ENCODE results near the gene GALR2.
"Not testable (repeated sequence)": the region's sequence is repeated elsewhere in the genome, so short reads cannot be mapped to it uniquely, and the experiment has no call there.

The GALR2 gene

GRCh38 chr17:76050538-76051467 is 23.8 kb upstream of the GALR2 start:
- DNase-seq, result no peak

DNA sequence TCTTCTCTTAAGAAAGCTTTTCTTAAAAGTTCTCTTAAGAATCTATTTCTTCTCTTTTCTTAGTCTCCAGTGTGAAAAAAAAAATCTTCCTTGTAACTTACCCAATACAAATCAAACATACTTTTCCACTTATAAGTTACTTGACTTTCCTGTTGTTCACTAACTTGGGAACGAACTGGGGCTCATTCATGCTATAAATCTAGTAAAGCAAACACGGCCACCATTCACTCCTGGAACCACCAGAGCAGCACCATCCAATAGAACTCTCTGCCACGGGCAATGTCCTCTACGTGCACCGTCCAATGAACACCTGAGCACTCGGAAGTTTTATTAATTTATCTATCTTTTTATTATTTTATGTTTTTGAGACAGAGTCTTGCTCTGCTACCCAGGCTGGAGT is 23.0 kb upstream of the GALR2 start:
- no peak for DNase-seq

GRCh38 chr17:76053246-76054111 is 21.1 kb upstream of the GALR2 start:
- no peak for DNase-seq

GRCh38 chr17:76054112-76054476 is 20.5 kb upstream of the GALR2 start:
- no peak for DNase-seq

- no peak for DNase-seq
Measured at GRCh38 chr17:76056882-76057281, 17.7 kb upstream of the GALR2 start.

- not testable (repeated sequence) for DNase-seq
Measured at GRCh38 chr17:76058264-76058663, 16.3 kb upstream of the GALR2 start.

DNA sequence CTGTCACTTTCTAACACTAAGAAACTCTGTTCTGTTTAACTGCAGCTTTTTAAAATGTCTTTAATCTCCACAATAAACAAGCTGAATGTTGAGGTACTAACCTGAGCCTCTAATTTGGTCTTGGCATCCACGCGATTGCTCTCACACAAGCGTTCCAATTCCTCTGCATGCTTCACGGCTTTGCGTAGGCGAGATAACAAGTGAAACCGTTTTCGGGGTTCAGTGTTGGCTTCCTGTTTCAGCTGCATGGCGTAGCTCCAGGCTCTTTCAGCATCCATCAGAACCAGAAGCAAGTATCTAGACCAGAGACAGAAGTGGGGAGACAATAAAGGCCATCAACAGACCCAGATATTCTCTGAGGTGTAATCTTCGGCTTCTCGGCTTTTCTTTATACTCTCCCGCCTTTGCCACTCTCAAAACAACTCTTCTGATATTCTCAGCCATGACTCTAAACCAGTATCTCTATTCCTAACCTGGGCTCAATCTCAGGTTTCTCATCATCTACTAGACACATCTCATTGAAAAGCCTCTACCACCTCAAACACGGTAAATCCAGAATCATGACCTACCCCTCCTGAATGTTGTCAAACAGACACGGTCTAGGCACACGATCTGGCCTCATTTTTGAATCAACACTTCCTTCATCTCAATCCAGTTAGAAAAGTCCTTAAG is 10.6 kb upstream of the GALR2 start:
- DNase-seq, result no peak

- no peak for DNase-seq
Measured at GRCh38 chr17:76065775-76066174, 8.8 kb upstream of the GALR2 start.

DNA sequence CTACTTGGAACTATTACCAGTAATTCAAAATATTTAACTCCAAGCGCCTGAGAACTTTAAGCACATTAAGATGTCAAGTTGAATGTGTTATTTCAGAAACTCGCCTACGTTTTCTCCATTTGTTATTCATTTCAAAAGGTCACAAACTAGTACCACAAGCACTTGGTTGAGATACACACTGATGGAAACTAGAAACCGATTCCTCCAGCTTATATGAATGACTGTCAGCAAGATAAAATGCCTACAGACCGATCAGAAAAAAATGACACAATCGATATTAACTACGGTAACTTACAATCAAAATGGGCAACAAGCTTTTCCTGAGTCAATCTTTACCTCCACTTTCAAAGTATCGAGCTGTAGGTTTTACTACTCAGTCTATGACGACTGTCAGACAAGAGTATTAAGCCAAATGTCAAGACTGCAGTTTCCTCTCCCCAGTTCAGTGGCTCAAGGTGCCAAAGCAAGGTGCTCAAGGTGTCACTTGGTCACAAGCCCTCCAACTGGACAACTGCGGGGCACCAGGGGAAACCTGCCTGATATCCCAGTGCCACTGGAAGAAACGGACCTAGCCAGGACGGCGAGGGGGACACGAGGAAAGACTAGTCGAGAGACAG is 2.9 kb upstream of the GALR2 start:
- DNase-seq, result no peak

GRCh38 chr17:76072148-76072858 is 2.3 kb upstream of the GALR2 start, which contains the start of gene SRP68:
TSS of gene SRP68 (minus strand) at chr17:76072517. CDS start at chr17:76072491, 26 bp downstream.
- DNase-seq, result peak; percentile 82

DNA sequence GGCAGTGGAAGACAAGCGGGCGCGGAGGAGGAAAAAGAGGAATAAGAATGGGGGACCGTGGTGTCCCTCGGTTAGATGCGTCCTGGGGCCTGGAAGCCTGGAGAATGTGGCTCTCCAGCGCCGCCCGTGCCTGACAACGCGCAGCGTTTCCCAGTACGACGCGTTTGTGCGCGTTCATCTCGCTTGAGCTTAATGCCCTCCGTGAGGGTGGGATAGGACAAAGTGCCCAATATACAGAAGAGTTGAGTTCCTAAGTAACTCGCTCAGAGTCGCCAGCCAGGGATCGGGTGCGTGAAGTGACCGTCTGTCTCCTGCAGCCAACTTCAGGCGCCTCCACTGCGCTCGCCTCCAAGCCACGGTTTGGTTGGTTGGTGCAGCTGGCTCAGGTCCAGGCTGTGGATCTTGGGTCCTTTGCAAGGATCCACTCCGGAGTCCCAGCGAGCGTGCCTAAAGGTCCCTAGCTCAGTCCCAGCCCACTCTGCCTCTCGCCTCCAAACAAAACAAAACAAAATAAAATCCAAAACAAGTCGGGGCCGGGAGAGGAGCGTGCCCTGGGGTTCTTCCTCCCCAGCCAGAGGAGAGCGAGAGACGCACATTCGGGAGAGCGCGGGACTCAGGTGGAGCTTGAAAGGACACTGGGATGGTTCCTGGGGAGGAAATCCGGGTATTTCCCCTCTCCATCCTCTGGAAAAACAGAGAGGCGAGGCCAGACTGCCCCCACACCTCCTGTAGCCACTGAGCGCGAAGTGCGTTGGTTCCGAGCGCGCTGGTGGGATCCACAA is 974 bp downstream of the GALR2 start:
- no peak for DNase-seq

GRCh38 chr17:76076146-76076764 is 1.7 kb downstream of the GALR2 start:
- no peak for DNase-seq

DNA sequence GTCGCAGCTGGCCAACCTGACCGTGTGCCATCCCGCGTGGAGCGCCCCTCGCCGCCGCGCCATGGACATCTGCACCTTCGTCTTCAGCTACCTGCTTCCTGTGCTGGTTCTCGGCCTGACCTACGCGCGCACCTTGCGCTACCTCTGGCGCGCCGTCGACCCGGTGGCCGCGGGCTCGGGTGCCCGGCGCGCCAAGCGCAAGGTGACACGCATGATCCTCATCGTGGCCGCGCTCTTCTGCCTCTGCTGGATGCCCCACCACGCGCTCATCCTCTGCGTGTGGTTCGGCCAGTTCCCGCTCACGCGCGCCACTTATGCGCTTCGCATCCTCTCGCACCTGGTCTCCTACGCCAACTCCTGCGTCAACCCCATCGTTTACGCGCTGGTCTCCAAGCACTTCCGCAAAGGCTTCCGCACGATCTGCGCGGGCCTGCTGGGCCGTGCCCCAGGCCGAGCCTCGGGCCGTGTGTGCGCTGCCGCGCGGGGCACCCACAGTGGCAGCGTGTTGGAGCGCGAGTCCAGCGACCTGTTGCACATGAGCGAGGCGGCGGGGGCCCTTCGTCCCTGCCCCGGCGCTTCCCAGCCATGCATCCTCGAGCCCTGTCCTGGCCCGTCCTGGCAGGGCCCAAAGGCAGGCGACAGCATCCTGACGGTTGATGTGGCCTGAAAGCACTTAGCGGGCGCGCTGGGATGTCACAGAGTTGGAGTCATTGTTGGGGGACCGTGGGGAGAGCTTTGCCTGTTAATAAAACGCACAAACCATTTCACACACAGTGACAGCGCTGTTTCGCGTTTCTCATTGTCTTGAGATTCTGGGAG is 2.4 kb downstream of the GALR2 start:
- DNase-seq, result no peak

- no peak for DNase-seq
Measured at GRCh38 chr17:76077584-76078110, 3.1 kb downstream of the GALR2 start.

GRCh38 chr17:76078370-76078769 is 3.8 kb downstream of the GALR2 start:
- not testable (repeated sequence) for DNase-seq

DNA sequence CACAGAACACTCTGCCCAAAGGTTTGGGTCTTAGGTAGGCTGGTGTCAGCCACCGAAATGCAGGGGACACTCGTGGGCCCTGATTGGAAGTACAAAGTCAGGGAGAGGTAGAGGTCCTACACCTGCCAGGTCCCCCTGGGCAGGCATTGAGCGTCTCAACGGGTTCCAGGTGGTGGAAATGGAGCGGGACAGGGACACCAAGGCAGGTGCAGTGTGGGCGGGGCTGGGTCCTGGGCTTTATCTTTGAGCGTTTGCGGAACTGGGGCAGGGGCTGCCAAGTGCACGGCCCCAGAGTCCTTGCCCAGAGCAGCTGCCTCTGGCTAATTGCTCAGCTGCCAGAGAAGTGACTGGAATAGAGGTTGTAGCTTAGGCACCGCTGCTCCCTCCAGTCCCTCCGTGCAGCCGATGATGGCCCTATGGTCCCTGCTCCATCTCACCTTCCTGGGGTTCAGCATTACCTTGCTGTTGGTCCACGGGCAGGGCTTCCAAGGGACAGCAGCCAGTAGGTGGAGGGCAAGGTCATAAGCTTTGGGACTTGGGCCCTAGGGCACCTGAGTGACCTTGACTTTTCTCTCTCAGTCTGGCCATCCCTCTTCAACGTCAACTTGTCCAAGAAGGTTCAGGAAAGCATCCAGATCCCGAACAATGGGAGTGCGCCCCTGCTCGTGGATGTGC is 4.4 kb downstream of the GALR2 start, which contains the start of gene ZACN:
Gene ZACN (plus strand): TSS at position 323 of the 675 bp plus-strand sequence. CDS start 83 bp downstream, at position 406.
- no peak for DNase-seq

DNA sequence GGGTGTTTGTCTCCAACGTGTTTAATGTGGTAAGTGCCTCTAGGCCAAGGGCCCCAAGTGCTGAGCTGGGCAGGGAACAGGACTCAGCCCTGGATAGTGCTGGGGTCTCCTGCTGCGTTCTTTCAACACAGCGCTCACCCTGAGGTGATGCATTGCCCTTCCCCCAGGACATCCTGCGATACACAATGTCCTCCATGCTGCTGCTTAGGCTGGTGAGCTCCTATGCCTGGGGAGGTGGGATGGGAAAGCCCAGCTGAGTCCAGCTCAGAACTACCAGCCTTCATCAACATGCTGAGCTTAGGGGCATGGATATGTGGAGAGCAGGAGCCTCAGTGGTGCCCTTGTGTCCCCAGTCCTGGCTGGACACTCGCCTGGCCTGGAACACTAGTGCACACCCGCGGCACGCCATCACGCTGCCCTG is 5.0 kb downstream of the GALR2 start:
- DNase-seq, result no peak

GRCh38 chr17:76079956-76080767 is 5.6 kb downstream of the GALR2 start:
- DNase-seq, result no peak
